ENCODE results near the gene SPTY2D1.
"Not testable (repeated sequence)": the region's sequence is repeated elsewhere in the genome, so short reads cannot be mapped to it uniquely, and the experiment has no call there.

Gene SPTY2D1

DNA sequence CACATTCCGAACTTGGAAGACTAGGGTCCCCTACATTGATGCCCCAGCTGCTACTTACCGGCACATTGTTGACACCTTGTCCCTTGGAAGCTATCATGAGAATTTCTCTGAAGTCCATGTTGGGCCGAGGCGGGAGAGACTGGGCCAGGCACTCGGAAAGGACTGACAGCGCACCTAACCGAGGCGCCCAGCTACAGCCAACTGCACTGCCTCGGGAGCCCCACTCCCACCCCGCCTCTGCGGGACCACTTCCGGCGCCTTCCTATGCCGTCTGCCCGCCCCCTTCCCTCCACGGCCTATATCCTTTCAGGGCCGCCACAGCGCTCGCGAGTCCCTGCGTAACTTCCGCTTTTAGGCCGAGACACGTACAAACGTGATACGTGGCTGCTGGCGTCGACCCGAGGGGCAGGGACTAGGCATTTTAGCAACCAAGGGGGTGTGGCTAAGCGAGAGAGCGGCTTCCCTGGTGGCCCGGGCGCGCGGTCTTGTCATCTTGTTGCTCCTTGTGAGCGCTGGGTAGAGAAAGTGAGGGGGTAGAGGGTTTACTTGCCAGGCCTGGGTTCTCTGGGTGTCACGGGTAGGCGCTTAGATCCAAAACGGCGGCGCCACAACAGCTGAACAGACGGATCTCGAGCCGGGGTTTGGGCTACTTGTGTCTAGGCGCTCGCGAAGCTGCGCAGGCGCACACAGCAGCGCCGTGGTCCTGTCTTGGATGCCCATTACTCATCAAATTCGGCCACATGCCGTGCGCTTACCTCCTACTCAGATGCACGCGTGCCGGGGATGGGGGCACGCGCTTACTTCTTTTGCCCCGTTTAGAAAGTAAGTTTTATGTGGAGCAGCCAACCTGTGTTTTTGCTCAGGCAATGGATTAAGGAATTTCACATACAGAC lies at the start of gene SPTY2D1:
Gene SPTY2D1 (minus strand): TSS at position 203 of the 893 bp plus-strand sequence. CDS start 85 bp downstream, at position 118.
- peak; percentile 99 for DNase-seq (ENCODE audit: low read depth, low spot score)

DNA sequence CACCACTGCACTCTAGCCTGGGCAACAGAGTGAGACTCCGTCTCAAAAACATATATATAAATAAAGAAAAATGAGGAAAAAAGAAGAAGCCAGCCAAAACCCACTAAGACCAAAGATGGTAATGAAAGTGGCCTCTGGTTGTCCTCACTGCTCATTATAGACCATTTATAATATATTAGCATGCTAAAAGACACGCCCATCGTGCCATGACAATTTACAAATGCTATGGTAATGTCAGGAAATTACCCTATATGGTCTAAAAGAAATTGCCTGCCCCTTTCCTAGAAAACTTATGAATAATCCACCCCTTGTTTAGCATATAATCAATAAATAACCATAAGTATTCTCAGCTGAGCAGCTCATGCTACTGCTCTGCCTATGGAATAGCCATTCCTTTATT lies 48.3 kb upstream of the SPTY2D1 start:
- no peak for DNase-seq (ENCODE audit: low read depth, low spot score)

DNA sequence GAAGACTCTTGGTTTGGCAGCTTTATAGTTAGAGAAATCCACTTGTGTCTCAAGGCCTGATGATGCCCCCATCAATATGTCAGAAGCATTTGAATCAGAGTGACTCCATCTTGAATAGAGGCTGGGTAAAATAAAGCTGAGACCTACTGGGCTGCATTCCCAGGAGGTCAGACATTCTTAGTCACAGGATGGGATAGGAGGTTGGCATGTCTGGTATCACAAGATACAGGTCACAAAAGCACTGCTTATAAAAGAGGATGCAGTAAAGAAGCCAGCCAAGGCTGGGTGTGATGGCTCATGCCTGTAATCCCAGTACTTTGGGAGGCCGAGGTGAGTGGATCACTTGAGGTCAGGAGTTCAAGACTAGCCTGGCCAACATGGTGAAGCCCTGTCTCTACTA lies 47.8 kb upstream of the SPTY2D1 start:
- not testable (repeated sequence) for DNase-seq (ENCODE audit: low read depth, low spot score)

- peak; percentile 36 for DNase-seq (ENCODE audit: low read depth, low spot score)
Measured at GRCh38 chr11:18677560-18677959, 43.4 kb upstream of the SPTY2D1 start.

- no peak for DNase-seq (ENCODE audit: low read depth, low spot score)
Measured at GRCh38 chr11:18676803-18677202, 42.7 kb upstream of the SPTY2D1 start.

GRCh38 chr11:18672209-18672608 lies 38.1 kb upstream of the SPTY2D1 start:
- not testable (repeated sequence) for DNase-seq (ENCODE audit: low read depth, low spot score)

DNA sequence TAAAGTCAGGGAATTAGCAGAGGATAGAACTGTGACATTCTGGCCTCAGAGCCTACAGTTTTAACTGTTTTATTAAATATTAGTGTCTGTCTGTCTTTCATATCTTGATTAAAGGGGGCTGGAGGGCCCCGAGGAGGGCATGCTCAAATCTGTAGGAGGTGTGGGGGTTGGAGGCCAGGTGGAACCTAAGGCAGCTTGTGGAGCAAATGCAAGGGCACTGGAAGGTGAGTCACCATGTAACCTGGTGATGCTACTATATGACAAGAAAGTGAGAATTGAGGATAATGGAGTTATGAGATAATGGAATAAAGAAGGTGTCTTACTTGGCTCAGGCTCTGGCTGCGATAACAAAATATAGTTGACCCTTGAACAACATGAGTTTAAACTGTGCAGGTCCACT lies 37.1 kb upstream of the SPTY2D1 start:
- DNase-seq (ENCODE audit: low read depth, low spot score) = no peak

GRCh38 chr11:18669711-18670110 lies 35.6 kb upstream of the SPTY2D1 start:
- no peak for DNase-seq (ENCODE audit: low read depth, low spot score)

- DNase-seq (ENCODE audit: low read depth, low spot score) = no peak
Measured at GRCh38 chr11:18669219-18669596, 35.1 kb upstream of the SPTY2D1 start.

GRCh38 chr11:18668131-18668530 lies 34.0 kb upstream of the SPTY2D1 start:
- DNase-seq (ENCODE audit: low read depth, low spot score) = no peak

DNA sequence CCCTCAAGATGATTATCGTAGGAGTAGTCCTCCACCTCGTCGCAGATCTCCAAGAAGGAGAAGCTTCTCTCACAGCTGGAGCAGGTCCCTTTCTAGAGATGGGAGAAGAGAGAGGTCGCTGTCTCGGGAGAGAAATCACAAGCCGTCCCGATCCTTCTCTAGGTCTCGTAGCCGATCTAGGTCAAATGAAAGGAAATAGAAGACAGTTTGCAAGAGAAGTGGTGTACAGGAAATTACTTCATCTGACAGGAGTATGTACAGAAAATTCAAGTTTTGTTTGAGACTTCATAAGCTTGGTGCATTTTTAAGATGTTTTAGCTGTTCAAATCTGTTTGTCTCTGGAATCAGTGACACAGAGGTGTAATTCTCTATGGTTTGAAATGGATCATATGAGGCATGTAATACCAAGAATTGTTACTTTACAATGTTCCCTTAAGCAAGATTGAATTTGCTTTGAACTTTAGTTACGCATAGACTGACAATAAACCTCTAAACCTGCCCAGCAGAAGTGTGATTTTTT lies 31.3 kb upstream of the SPTY2D1 start:
- DNase-seq (ENCODE audit: low read depth, low spot score) = not testable (repeated sequence)

DNA sequence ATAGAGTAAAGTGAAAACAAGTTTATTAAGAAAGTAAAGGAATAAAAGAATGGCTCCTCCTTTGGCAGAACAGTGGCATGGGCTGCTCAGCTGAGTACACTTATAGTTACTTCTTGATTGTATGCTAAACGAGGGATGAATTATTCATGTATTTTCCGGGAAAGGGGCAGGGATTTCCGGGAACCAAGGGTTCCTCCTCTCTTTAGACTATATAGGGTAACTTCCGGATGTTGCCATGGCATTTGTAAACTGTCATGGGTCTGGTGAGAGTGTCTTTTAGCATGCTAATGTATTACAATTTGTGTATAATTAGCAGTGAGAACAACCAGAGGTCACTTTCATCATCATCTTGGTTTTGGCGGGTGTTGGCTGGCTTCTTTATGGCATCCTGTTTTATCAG lies 23.5 kb upstream of the SPTY2D1 start:
- no peak for DNase-seq (ENCODE audit: low read depth, low spot score)

GRCh38 chr11:18650859-18651557 lies 16.9 kb upstream of the SPTY2D1 start:
- peak; percentile 73 for DNase-seq (ENCODE audit: low read depth, low spot score)

DNA sequence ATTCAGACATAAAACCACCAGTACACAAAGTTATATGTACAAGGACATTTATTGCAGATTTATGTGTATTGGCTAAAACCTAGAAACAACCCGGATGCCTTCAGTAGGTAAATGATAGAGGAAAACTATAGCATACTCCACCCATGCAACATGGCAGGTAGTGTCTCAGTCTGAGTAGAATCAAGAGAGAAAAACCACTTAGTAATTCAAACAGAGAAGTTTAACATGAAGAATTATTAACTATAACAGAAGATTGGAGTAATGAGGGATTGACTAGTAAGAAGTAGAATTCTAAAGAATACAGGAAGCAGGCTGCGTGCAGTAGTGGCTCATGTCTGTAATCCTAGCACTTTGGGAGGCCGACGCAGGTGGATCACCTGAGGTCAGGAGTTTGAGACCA lies 16.2 kb upstream of the SPTY2D1 start:
- no peak for DNase-seq (ENCODE audit: low read depth, low spot score)

- DNase-seq (ENCODE audit: low read depth, low spot score) = peak; percentile 24
Measured at GRCh38 chr11:18643034-18643433, 8.9 kb upstream of the SPTY2D1 start.

DNA sequence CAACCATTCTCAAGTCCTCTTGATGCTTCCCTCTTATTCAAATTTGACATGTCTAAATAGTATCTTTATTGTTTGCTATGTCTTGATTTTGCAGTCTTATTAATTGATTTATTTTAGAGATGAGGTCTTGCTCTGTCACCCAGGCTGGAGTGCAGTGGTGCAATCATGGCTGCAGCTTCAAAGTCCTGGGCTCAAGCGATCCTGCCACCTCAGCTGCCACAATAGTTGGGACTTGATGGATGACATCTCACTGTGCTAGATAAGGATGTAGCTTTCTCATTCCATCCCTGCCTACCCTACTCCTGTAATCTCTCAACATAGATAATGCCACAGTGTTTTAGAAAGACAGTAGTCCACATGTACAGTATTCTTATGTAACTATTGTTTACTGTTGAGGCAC lies 7.5 kb upstream of the SPTY2D1 start:
- DNase-seq (ENCODE audit: low read depth, low spot score) = no peak

- no peak for DNase-seq (ENCODE audit: low read depth, low spot score)
Measured at GRCh38 chr11:18633256-18634139, 644 bp downstream of the SPTY2D1 start.

GRCh38 chr11:18632841-18633240 lies 1.3 kb downstream of the SPTY2D1 start:
- no peak for DNase-seq (ENCODE audit: low read depth, low spot score)

GRCh38 chr11:18624161-18624560 lies 10.0 kb downstream of the SPTY2D1 start:
- no peak for DNase-seq (ENCODE audit: low read depth, low spot score)

DNA sequence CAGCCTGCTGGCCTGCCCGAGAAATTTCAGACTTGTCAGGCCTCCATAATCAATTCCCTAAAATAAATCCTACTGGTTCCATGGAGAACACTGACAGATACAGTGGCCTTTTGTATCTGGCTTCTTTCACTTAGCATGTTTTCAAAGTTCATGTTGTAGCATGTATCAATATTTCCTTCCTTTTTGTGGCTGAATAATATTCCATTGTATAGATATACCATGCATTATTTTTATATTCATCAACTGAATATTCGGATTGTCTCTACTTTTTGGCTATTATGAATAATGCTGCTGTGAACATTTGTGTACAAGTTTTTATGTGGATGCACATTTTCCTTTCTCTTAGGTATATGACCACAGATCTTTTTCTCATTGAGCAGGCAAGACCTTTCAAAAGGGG lies 10.4 kb downstream of the SPTY2D1 start:
- no peak for DNase-seq (ENCODE audit: low read depth, low spot score)

- no peak for DNase-seq (ENCODE audit: low read depth, low spot score)
Measured at GRCh38 chr11:18618342-18619025, 15.7 kb downstream of the SPTY2D1 start.

All from ELF-1 (cell line).